ENCODE results near the gene PDYN. TPM values are rescaled to one million over a fixed set of nuclear protein-coding genes. Genes with fewer than 3 reads are reported as not detected.

Gene PDYN
- total RNA-seq, 4 donors from 2014 or later: not detected

DNA sequence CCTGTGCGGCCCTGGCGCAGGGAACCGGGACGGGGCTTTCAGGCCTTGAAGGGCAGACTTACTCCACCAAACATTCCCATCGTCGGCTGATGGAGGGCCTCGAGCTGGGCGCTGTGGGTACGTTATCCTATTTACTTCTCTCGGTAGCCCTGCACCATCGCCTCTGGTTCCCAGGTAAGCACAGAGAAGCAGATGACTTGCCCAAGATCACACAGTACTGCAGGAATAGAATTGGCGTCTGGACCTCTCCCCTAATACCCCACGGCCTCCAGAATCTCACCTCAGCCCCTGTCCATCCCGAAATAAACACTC lies 46.4 kb downstream of the PDYN start:
- Histone ChIP-seq H3K27ac (peak overlapping the region in 1 of 4 donors; percentile 19), H3K36me3 (no peaks in the 10 kb centered on the region), H3K9me3 (no peaks in the 10 kb centered on the region), H3K27me3 (peaks cover 0 to 32% (median 0%) of the 10 kb centered on the region in 4 donors), H3K4me1 (peaks cover 9 to 53% (median 38%) of the 10 kb centered on the region in 3 donors), H3K4me3 (no peak overlapping the region)
- 77 to 79% methylated on average over 8 to 10 of the region's 14 CpGs for WGBS, 2 donors
- intact Hi-C loops (cut with DNase I): no loop called here
- TF ChIP-seq, protein P1, sequence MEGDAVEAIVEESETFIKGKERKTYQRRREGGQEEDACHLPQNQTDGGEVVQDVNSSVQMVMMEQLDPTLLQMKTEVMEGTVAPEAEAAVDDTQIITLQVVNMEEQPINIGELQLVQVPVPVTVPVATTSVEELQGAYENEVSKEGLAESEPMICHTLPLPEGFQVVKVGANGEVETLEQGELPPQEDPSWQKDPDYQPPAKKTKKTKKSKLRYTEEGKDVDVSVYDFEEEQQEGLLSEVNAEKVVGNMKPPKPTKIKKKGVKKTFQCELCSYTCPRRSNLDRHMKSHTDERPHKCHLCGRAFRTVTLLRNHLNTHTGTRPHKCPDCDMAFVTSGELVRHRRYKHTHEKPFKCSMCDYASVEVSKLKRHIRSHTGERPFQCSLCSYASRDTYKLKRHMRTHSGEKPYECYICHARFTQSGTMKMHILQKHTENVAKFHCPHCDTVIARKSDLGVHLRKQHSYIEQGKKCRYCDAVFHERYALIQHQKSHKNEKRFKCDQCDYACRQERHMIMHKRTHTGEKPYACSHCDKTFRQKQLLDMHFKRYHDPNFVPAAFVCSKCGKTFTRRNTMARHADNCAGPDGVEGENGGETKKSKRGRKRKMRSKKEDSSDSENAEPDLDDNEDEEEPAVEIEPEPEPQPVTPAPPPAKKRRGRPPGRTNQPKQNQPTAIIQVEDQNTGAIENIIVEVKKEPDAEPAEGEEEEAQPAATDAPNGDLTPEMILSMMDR (IDR thresholded peaks at IDR 0.05): no peak
- TF ChIP-seq POLR2A (IDR thresholded peaks at IDR 0.05): no peak
- no peak for DNase-seq

- Histone ChIP-seq H3K36me3 (no peaks in the 10 kb centered on the region), H3K27ac (peak overlapping the region in 2 of 4 donors; percentile 19 to 38), H3K27me3 (peaks cover 0 to 32% (median 0%) of the 10 kb centered on the region in 4 donors), H3K4me3 (peak overlapping the region in 3 of 4 donors; percentile 7 to 50 (median 27)), H3K9me3 (no peaks in the 10 kb centered on the region), H3K4me1 (peaks cover 9 to 54% (median 38%) of the 10 kb centered on the region in 3 donors)
- 3 to 8% methylated on average over 22 to 30 of the region's 39 CpGs for WGBS, 2 donors
- TF ChIP-seq, protein P1 (IDR thresholded peaks at IDR 0.05): no peak
- no peak for TF ChIP-seq POLR2A (IDR thresholded peaks at IDR 0.05)
- DNase-seq: no peak
- intact Hi-C loops (cut with DNase I): no loop called here
Measured at GRCh38 chr20:1946762-1947534, 46.9 kb downstream of the PDYN start.

DNA sequence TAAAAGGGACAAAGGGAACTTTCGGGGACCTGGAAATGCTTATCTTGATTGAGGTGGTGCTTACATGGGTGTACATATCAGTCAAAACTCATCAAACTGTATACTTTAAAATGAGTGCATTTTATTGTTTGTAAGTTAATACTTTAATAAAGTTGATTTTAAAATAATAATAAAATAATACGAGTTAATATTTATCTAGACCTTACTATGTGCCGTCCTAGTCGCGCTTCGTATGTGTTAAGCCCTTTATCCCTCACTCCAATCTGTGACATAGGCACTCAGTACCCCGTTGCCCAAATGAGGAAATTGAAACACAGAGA lies 47.5 kb downstream of the PDYN start:
- Histone ChIP-seq H3K4me3 (peak overlapping the region in 1 of 4 donors; percentile 7), H3K27me3 (peaks cover 0 to 32% (median 0%) of the 10 kb centered on the region in 4 donors), H3K36me3 (no peaks in the 10 kb centered on the region), H3K4me1 (peaks cover 9 to 60% (median 41%) of the 10 kb centered on the region in 3 donors), H3K9me3 (no peaks in the 10 kb centered on the region), H3K27ac (peak overlapping the region in 1 of 4 donors; percentile 38)
- intact Hi-C loops (cut with DNase I): no loop called here
- DNase-seq: no peak
- TF ChIP-seq, protein P1 (IDR thresholded peaks at IDR 0.05): no peak
- peak in 1 of 4 donors; percentile 14 for TF ChIP-seq POLR2A (IDR thresholded peaks at IDR 0.05)
- 35 to 62% methylated on average over 7 of the region's 7 CpGs for WGBS, 2 donors

DNA sequence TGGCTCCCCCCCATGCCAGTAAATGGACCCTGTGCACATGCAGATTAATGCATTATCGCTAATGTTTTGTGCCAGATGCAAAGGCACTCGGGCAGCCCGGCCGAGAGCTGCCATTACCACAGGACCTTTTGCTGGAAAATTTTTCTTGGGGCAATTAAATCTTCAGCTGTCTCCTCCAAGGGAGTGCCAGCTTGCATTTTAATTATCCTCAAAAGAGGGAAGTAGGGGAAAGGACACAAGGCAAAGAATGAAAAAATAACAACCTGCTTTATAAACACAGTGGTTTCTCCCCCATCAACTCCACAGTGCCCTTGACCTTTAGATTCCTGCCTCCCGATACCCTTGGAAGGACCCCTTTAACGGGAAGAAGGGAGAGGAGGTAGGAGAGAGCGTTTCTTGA lies 48.2 kb downstream of the PDYN start:
- H3K4me1 ChIP-seq: peaks cover 15 to 67% (median 48%) of the 10 kb centered on the region in 3 donors
- DNase-seq: no peak
- no peak for TF ChIP-seq POLR2A (IDR thresholded peaks at IDR 0.05)
- 81 to 94% methylated on average over 6 to 7 of the region's 7 CpGs for WGBS, 2 donors
- intact Hi-C loops (cut with DNase I): no loop called here
- H3K9me3 ChIP-seq: no peaks in the 10 kb centered on the region
- peak overlapping the region in 2 of 4 donors; percentile 19 to 81 for H3K27ac ChIP-seq
- H3K36me3 ChIP-seq: no peaks in the 10 kb centered on the region
- peaks cover 0 to 32% (median 0%) of the 10 kb centered on the region in 4 donors for H3K27me3 ChIP-seq
- no peak overlapping the region for H3K4me3 ChIP-seq

DNA sequence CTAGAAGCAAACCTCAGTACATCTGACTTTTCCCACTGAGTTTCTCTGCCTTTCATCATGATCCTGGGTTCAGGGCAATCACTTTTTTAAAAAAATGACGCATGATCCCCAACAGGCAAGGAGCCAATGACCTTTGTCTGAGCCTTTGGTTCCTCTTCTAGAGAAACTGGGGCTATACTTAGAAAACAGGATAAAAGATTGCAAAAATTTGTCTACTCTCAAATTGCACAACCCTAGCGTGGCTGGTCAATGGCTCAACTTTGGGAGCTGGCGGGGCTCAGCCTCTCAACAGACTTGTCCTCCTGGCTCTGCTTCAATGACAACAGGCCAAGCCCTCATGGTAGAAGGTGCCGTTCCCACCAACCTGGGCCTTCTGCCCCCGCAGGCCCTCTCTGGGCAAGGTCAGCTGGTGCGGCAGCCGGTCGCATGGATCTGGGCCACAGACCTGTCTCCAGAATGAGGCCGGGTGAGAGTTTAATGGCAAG lies 48.7 kb downstream of the PDYN start:
- DNase-seq: no peak
- Histone ChIP-seq H3K4me3 (no peak overlapping the region), H3K4me1 (peaks cover 15 to 68% (median 48%) of the 10 kb centered on the region in 3 donors), H3K27ac (peak overlapping the region in 3 of 4 donors; percentile 57 to 81 (median 69)), H3K27me3 (peaks cover 0 to 32% (median 0%) of the 10 kb centered on the region in 4 donors), H3K36me3 (no peaks in the 10 kb centered on the region), H3K9me3 (no peaks in the 10 kb centered on the region)
- intact Hi-C loops (cut with DNase I): no loop called here
- TF ChIP-seq, protein P1 (IDR thresholded peaks at IDR 0.05): no peak
- peak in 1 of 4 donors; percentile 11 for TF ChIP-seq POLR2A (IDR thresholded peaks at IDR 0.05)
- WGBS, 2 donors: 55 to 66% methylated on average over 2 to 5 of the region's 9 CpGs

All from esophagus squamous epithelium (tissue), 5 donors.